ENCODE measurements around the gene FHOD1.

GRCh38 chr16:67187175-67187890, 59.9 kb downstream of the FHOD1 start:
- TF ChIP-seq BRCA1 (IDR thresholded peaks at IDR 0.05; ENCODE audit: low read depth, low read length): no peak
- TF ChIP-seq CHD2 (IDR thresholded peaks at IDR 0.05; ENCODE audit: borderline replicate concordance, low read depth, low read length): no peak
- TF ChIP-seq BCL11A (IDR thresholded peaks at IDR 0.05; ENCODE audit: low read depth, low read length): no peak
- TF ChIP-seq, protein P1, sequence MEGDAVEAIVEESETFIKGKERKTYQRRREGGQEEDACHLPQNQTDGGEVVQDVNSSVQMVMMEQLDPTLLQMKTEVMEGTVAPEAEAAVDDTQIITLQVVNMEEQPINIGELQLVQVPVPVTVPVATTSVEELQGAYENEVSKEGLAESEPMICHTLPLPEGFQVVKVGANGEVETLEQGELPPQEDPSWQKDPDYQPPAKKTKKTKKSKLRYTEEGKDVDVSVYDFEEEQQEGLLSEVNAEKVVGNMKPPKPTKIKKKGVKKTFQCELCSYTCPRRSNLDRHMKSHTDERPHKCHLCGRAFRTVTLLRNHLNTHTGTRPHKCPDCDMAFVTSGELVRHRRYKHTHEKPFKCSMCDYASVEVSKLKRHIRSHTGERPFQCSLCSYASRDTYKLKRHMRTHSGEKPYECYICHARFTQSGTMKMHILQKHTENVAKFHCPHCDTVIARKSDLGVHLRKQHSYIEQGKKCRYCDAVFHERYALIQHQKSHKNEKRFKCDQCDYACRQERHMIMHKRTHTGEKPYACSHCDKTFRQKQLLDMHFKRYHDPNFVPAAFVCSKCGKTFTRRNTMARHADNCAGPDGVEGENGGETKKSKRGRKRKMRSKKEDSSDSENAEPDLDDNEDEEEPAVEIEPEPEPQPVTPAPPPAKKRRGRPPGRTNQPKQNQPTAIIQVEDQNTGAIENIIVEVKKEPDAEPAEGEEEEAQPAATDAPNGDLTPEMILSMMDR (IDR thresholded peaks at IDR 0.05 in 2 of 3, conservative IDR thresholded peaks at IDR 0.05 in 1 of 3; ENCODE audit: control insufficient read depth in 2 of 3, extremely low read depth in 1 of 3, insufficient read depth in 1 of 3, low read depth in 3 of 3, low read length in 3 of 3): no peak
- TF ChIP-seq GATAD2B (conservative IDR thresholded peaks at IDR 0.05; ENCODE audit: low read depth): no peak
- TF ChIP-seq DPF2 (IDR thresholded peaks at IDR 0.05): no peak

Data from GM12878 (cell line).